ENCODE measurements around the gene ZNF584.

- TF ChIP-seq EZH2 (IDR thresholded peaks at IDR 0.05; ENCODE audit: borderline replicate concordance, low read depth, low read length, severe bottlenecking) (no peak), CTCF (IDR thresholded peaks at IDR 0.05; ENCODE audit: borderline replicate concordance, extremely low read depth, low read length, poor library complexity, severe bottlenecking) (no peak)
Observed at GRCh38 chr19:58460039-58460438, 51.6 kb downstream of the ZNF584 start.

All from DND-41 (cell line).